DMS153 treated with DMSO at 0.1 percent for 48 hours (cell line): ENCODE measurements around the gene PRDM1.

Experiments used
- DNase-seq: peaks from one replicate; lab custom pipeline; 2025; ENCODE audit not compliant: unreplicated experiment; lab: John Stamatoyannopoulos, UW

The PRDM1 gene

GRCh38 chr6:106085984-106086813 lies at the start of gene PRDM1:
TSS of gene PRDM1 (plus strand) at chr6:106086336. CDS start at chr6:106086554, 218 bp downstream.
- peak; percentile 76 for DNase-seq

DNA sequence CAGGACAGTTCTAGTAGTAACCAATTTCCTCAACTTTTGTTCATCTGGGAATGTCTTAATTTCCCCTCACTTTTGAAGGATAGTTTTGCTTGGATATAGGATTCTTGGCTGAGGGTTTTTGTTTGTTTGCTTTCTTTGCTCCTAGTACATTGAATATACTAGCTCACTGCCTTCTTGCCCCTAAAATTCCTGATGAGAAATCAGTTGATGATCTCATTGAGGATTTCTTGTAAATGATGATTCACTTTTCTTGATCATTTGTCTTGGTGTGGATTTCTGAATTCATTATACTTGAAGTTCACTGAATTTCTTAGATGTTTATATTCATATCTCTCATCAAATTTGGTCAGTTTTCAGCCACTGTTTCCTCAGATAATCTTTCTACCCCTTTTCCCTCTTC lies 49.1 kb upstream of the PRDM1 start:
- no peak for DNase-seq

GRCh38 chr6:106039897-106040592 lies 46.1 kb upstream of the PRDM1 start:
- DNase-seq, result no peak

DNA sequence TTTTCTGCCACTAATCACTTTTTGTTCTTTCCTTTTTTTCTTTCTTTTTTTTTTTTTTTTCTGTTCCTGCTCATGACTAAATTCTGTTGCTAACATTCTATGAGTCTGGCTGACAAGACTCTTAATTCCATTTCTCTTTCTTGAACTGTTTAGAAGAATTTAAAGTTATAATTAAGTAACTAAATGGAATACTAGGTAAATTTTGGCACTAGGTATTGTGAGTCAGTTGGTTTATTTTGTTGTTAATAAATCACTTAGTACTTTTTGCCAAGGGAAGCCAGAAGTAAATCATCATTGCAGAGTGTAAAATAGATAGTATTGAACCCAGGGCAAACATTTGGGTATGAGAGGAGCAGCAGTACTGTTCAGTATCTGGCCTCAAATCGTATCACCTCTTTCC lies 42.0 kb upstream of the PRDM1 start:
- no peak for DNase-seq

DNA sequence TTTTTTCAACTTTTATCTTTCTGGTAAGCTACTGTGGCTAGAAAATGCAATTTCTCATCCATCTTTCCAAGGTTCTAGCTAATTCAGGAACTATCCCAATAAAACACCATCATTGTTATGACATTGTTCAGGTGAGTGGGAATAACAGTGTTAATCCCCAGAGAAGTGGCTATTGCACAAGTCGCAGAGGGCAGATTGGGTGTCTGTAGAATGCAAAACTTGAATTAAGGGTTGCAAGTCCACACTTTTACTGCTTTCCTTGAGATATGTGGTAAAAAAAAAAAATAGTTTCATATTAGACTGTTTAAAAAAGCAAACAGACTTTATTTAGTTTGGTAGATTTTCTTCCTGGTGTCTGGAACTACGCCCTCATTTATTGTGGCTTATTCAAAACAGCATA lies 41.1 kb upstream of the PRDM1 start:
- no peak for DNase-seq

DNA sequence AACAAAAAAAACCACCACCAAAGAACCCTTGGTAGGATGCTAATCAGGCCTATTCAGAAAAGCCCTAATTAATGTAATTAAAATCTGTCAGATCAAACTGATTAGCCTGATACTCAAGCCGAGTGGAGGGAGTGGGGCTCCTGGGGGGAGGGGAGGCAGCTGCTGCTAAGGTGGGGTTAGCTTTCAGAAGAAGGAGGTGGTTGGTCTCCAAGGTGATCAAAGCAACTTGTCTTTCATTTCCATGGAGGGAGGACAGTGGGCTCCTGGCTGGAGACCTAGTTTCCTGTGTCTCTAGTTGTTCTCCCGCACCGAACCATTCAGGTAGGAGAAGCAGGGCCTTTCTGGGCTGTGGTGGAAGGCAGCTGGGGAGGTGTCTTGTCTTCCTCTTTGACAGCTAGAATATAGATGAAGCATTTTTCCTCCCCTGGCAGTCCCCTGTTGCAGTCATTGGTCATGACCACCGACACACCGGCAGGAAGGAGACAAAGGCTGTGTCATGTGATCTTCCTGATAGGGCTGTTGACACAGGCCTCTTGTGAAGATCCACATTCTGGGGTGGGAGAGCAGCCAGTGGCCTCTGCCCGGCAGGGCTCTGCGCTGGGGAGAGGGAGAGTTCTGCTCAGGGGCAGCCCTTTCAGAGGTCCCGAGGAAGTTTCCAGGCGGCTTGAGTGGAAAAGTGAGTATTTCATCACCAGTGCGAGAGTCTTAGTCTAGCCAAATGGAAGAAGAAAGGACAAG lies 39.9 kb upstream of the PRDM1 start:
- no peak for DNase-seq

DNA sequence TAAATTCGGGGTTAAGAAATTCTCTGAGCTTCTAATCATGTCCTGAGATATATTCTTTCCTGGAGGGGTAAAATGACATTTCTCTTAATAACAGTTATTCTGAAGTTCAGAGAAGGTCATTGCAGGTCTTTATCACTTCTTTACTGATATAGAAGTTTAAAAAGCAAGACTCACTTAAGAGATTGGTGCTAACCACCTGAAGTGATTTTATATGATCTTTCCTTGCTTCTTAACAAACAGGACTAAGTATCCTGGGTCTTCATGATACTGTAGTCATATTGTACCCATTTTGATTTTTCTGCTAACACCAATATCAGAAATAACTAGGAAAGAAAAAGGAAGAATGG lies 39.3 kb upstream of the PRDM1 start:
- DNase-seq, result no peak

GRCh38 chr6:106048336-106048735 lies 37.8 kb upstream of the PRDM1 start:
- DNase-seq, result no peak

DNA sequence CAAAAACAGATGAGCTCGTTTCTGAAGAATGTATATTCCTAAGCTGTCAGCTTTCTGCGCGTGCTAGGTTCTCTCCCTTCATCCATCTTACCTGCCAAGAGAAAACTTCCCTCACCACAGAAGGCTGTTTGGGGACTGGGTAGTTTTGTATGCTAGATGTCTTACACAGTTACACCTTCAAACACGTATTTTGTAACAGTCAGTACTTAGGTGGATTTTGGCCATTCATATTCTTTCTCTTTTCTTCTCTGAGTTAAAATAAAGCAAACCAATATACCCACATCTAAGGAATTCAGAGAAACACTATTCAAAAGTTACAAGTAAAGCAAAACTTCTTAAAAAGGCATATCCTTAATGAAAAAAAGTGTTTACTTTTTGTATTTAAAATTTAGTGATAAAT lies 35.6 kb upstream of the PRDM1 start:
- no peak for DNase-seq

DNA sequence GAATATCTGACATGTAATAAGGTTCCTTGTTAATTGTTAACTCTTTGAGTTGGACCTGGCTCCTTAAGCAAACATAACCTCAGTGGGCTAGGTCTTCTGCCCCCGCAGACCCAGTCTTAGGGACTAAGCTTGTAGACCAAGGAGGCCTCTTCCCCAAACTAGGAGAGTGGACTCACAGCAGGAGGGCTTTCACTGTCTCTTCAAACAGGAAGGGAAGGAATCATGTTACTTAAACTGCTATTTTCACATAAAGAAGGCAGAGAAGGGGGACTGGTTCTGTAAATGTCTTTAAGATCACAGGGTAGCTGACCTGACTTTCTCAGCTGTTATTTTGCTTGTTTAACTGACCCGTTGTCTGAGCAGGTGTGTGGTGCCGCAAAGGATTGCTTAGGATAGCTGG lies 34.9 kb upstream of the PRDM1 start:
- DNase-seq, result no peak

DNA sequence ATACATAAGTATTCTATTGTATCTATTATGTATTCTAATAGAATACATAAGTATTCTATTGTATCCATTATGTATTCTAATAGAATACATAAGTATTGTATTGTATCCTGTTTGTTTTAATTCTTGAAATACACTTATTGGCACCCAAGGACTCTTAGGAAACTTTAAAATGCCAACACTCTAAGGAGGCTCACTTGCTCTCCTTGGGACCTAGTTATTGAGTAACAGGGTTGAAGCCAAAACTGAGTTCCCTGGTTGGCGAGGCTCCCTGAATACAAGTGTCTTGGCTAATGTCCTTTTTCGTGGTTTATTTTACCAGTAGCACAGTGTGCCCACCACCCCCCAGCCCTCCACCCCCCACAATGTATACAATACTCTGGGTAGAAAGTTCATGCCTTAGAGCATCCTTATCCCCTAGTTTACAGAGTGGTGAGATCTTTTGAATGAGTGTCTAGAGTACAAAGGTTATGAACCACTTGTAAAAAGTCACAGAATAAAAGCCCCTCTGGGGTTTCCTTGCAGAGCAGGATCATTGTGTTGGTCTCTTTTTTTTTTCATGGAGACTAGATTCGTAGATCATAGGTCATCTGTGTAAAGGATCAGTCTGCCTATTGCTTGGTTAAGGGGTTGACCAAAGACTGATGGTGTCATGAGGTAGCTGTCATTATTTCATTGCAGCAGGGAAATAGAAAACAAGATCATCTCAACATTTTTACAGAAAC lies 32.5 kb upstream of the PRDM1 start:
- no peak for DNase-seq

DNA sequence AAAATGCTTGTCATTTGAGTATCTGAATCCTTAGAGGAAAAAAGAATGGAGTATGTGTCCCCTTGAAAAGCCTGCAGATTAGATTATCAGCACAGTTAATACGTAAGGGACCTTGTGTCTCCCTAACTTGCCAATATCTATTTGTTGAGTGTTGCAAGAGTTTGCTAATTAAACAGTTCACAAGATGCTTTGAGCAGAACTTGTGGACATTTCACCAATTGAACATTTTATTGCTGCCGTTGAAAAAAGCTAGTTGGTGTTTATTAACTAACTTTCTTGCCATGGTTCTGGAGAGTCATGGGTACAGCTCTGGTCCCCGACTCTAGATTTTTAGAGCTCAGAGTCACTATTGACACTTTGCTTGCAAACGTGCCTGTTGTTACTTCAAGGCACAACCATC lies 30.6 kb upstream of the PRDM1 start:
- no peak for DNase-seq

- DNase-seq, result no peak
These were observed 29.9 kb upstream of the PRDM1 start for GRCh38 chr6:106056060-106056745.

GRCh38 chr6:106056746-106057390 lies 29.3 kb upstream of the PRDM1 start:
- DNase-seq, result no peak

DNA sequence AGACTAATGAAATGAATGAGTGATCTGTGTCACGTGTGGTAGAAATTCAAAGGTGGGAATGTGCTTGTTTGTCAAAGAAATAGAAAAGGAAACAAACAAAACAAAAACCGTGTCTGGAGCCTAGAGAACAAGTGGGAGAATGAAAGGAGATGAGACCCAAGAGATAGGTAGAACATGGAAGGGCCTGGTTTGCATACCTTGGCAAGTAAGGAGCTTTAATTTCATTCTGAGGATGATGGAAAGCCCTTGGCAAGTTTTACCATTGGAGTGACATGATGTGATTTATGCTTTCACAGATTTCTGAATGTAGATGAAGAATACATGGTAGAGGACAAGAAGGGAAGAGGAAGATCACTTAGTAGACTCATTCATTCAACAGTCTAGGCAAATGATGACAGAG lies 26.8 kb upstream of the PRDM1 start:
- no peak for DNase-seq

- DNase-seq, result no peak
These were observed 26.0 kb upstream of the PRDM1 start for GRCh38 chr6:106060167-106060566.

DNA sequence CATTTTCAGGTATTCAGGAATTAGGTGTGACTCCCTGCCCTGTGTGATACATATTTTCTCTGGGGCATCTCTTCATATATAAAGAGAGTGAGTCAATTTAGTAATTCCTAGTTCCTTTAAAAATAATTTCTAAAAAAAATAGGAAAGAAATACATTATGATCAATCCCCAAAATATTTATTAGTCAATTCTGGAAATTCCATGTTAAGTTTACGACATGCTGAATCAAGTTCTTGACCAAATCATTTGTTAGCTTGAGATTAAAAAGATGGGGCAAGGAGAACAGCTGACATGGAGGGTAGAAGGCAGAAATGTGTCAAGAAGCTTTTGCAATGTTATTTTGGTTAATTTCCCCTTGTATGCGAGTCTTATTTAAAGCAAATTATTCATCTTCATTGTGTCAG lies 22.7 kb upstream of the PRDM1 start:
- DNase-seq, result no peak

DNA sequence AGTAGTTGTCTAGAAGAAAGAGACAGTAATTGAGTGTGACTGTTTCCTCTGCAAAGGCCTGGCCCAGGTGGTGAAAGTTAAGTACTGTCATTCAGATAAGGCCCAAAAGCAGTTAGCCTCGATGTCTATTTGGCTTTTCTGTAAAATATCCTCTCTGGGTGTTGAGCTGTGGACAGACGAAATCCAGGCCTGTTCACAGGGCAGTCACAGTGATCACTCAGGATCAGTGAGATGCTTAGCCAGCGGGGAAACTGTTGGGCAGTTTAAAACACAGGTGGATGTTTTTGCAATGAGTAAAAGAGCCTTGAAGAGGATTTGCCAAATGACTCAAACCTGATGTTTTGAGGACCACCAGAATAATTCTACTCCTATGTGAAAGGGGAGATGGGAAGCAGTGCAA lies 22.0 kb upstream of the PRDM1 start:
- DNase-seq, result no peak

DNA sequence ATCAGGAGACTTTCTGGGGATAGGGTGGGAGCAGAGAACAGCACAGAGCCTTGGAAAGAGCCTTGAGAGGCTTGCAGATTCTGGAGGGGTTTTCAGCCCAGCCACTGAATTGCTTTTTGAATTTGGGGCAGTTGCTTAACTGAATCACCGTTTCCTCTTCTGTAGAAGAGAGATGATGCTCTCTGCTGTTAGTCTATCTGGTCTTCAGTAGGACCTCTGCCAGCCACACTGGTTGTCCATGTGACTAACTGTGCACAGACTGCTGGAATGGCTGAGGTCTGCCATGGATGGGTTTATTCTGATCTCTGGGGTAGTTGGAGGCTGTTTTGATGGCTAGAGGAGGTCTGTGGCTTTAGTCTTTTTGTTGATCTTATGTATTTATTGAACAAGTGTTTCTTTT lies 21.4 kb upstream of the PRDM1 start:
- DNase-seq, result no peak

DNA sequence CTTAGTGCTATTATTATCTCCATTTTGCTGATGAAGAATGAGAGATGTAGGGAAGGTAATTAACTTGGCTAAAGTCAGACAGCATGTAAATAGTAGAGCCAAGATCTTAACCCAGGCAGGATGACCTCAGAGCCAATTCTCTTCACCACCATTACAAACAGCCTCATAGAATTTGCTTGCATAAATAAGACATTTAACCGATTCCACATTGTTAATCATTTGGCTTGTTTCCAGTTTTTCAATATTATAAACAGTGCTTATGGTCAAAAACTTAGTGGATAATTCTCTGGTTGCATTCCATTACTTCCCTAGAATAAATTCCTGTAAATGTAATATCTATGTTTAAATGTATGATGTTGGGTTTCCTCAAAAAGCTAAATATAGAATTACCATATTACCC lies 19.1 kb upstream of the PRDM1 start:
- no peak for DNase-seq
